Naive thymus-derived CD4-positive, alpha-beta T cell (primary cell): ENCODE measurements around the gene DENND4B. TPM values are rescaled to one million over a fixed set of nuclear protein-coding genes. Genes with fewer than 3 reads are reported as not detected.

Source experiments
- ATAC-seq: fragments of 150-1000 bp; cut with Tn5 transposase; 2 replicates; pipeline ENCODE4 v1.10.0; 2021; ENCODE audit warnings: mild to moderate bottlenecking, moderate library complexity
- CTCF ChIA-PET: fragments of 350-600 bp; sonication (Branson Sonifier 250); formaldehyde crosslinking; loops from one replicate; lab custom pipeline; 2021; ENCODE audit warnings: antibody characterized with exemption; lab: Charles Lee
- POLR2A ChIA-PET: fragments of 350-600 bp; sonication (Branson Sonifier 250); formaldehyde crosslinking; loops from one replicate; lab custom pipeline; 2021; ENCODE audit warnings: antibody characterized with exemption, inconsistent platforms; lab: Charles Lee
- DNase-seq, 9 donors: peaks; one replicate each; pipeline versions ENCODE4 v3.0.0 to v3.0.0-alpha.2; 2020 to 2022; ENCODE audit warnings: mixed read lengths in 1 of 9
- H3K27ac ChIP-seq: one replicate; pipeline ENCODE4 v1.7.0; 2013; ENCODE audit warnings: mild to moderate bottlenecking, low read depth, low read length, moderate library complexity
- H3K27me3 ChIP-seq, 2 donors: one replicate each; pipeline ENCODE4 v1.7.0; 2013; ENCODE audit warnings: low read length in 2 of 2, mild to moderate bottlenecking in 2 of 2, moderate library complexity in 2 of 2; ENCODE audit not compliant: control insufficient read depth in 2 of 2, insufficient read depth in 2 of 2
- H3K36me3 ChIP-seq, 3 experiments: 1 replicate in 2 of 3; 2 replicates in 1 of 3; pipeline ENCODE4 v1.7.0; 2013; ENCODE audit warnings: low read length in 3 of 3, mild to moderate bottlenecking in 3 of 3, moderate library complexity in 1 of 3; ENCODE audit not compliant: insufficient read depth in 3 of 3, control insufficient read depth in 2 of 3
- H3K4me1 ChIP-seq, 2 donors: one replicate each; pipeline ENCODE4 v1.7.0; 2013; ENCODE audit warnings: low read length in 2 of 2, mild to moderate bottlenecking in 2 of 2, moderate library complexity in 1 of 2; ENCODE audit not compliant: control insufficient read depth in 2 of 2, insufficient read depth in 2 of 2
- H3K4me3 ChIP-seq: 2 replicates; pipeline ENCODE4 v1.7.0; 2013; ENCODE audit warnings: mild to moderate bottlenecking, low read length
- H3K9me3 ChIP-seq, 3 experiments: 1 replicate in 2 of 3; 2 replicates in 1 of 3; pipeline ENCODE4 v1.7.0; 2013; ENCODE audit warnings: low read length in 3 of 3; ENCODE audit not compliant: control insufficient read depth in 2 of 3
- H3K27ac Mint-ChIP-seq, 9 donors: one replicate each; pipeline ENCODE4 v1.8.0; 2020 to 2022; ENCODE audit warnings: mixed read lengths in 9 of 9, mild to moderate bottlenecking in 8 of 9, moderate library complexity in 5 of 9, inconsistent platforms in 2 of 9
- H3K27me3 Mint-ChIP-seq, 5 donors: one replicate each; pipeline ENCODE4 v1.8.0; 2021 to 2022; ENCODE audit warnings: mixed read lengths in 5 of 5, mild to moderate bottlenecking in 1 of 5
- H3K36me3 Mint-ChIP-seq, 5 donors: one replicate each; pipeline ENCODE4 v1.8.0; 2020 to 2022; ENCODE audit warnings: mixed read lengths in 5 of 5, mild to moderate bottlenecking in 3 of 5, inconsistent platforms in 1 of 5
- H3K4me1 Mint-ChIP-seq, 7 donors: one replicate each; pipeline ENCODE4 v1.8.0; 2020 to 2022; ENCODE audit warnings: mixed read lengths in 7 of 7, mild to moderate bottlenecking in 3 of 7, inconsistent platforms in 1 of 7
- H3K4me3 Mint-ChIP-seq, 10 donors: one replicate each; pipeline ENCODE4 v1.8.0; 2020 to 2022; ENCODE audit warnings: mild to moderate bottlenecking in 10 of 10, mixed read lengths in 10 of 10, moderate library complexity in 6 of 10, inconsistent platforms in 2 of 10
- H3K9me3 Mint-ChIP-seq, 11 donors: one replicate each; pipeline ENCODE4 v1.8.0; 2020 to 2022; ENCODE audit warnings: mixed read lengths in 11 of 11, mild to moderate bottlenecking in 4 of 11, inconsistent platforms in 1 of 11, moderate library complexity in 1 of 11
- intact Hi-C, 2 donors: fragments of 100-400 bp; cut with micrococcal nuclease; formaldehyde crosslinking; loops; one replicate each; pipeline ENCODE4 v1.15.1; 2023
- polyA plus RNA-seq, 2 donors: library from polyadenylated mRNA; unstranded; fragments of 300-500 nt; fragmentation: Illumina TruSeq; gene quantifications; one replicate each; pipeline ENCODE4 v1.2.3, GENCODE V29; 2021
- total RNA-seq, 6 experiments: library from RNA in 5 of 6; stranded (reverse) in 5 of 6; gene quantifications; 1 replicate in 5 of 6; 2 replicates in 1 of 6; pipeline ENCODE4 v1.2.3 and lab custom pipeline; 2021 to 2026

DENND4B gene
- total and polyA plus RNA-seq, 7 experiments from 2014 or later, result 12.5 to 223 (median 170) TPM

- intact Hi-C loops, result loop anchor here (2.0 to 10.0 kb wide), 5 partner anchors 32 to 456 kb away; partner anchors contain the start of genes ATP8B2 (in 1 of the 2), CRTC2 (in 1 of the 2), ILF2 (in 1 of the 2) and NUP210L (in 1 of the 2)
- peaks cover 7 to 43% (median 29%) of the 10 kb centered on the region in 3 experiments for H3K36me3 ChIP-seq
- H3K27me3 ChIP-seq, result no peaks in the 10 kb centered on the region
- Mint-ChIP-seq H3K27ac (peak overlapping the region; percentile 92 to 100 (median 99)), H3K9me3 (peaks cover 0 to 10% (median 0%) of the 10 kb centered on the region in 11 donors), H3K4me1 (peaks cover 29 to 60% (median 44%) of the 10 kb centered on the region in 7 donors), H3K4me3 (peak overlapping the region; percentile 83 to 99 (median 96)), H3K27me3 (peaks cover 0 to 4% (median 2%) of the 10 kb centered on the region in 5 donors), H3K36me3 (peaks cover 10 to 34% (median 31%) of the 10 kb centered on the region in 5 donors)
- DNase-seq (no peak), ATAC-seq (no peak)
- H3K9me3 ChIP-seq, result no peaks in the 10 kb centered on the region
- peaks cover 26 to 34% of the 10 kb centered on the region in 2 donors for H3K4me1 ChIP-seq
- ChIA-PET CTCF (interaction anchor here (0.6 to 8.0 kb wide), 7 partner anchors 26 to 273 kb away, joined by 3 to 84 read pairs (median 3); partner anchors contain the start of gene NUP210L), POLR2A (interaction anchor here (0.5 to 10.4 kb wide), 45 partner anchors 10 to 451 kb away, joined by 3 to 157 read pairs (median 7); partner anchors contain the start of genes ATP8B2, CHTOP, CREB3L4 and CRTC2)
- peak overlapping the region; percentile 82 for H3K4me3 ChIP-seq
- H3K27ac ChIP-seq, result peak overlapping the region; percentile 99
Measured at GRCh38 chr1:153991151-153991630, 44.7 kb upstream of the DENND4B start.

DNA sequence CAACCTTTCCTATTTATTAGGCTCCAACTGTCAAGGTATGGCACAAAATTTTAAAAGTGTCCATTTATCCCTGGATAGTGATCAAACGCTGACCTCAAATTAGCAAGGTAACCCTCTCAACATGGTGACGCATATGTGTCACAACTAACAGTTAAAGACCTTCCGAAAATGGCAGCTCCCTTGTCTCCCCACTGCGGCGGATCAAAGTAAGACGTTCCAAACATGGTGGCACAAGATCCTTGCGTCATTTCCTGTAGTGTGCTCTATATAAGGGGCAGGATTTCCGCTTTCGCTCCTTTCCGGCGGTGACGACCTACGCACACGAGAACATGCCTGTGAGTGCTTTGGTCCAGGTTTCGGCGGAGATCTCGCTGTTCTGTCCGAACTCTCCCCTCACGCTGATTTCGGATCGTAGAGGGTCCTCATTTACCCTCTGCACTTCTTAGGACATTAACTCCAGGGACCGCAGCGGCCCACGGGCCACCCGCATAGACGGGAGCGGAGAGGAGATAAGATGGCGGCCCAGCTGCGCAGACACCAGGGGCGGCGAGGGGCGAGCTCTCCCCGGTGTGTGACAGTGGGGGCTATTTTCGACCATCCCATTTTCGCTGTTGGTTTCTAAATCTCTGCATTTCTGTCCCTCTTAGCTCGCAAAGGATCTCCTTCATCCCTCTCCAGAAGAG lies 44.1 kb upstream of the DENND4B start, which contains the start of gene RPS27:
RPS27 (plus strand) TSS at position 295 of the 683 bp plus-strand sequence; CDS start at position 330, 35 bp downstream.
- peak; percentile 76 to 97 (median 92) for DNase-seq
- H3K4me1 ChIP-seq, result peaks cover 26 to 34% of the 10 kb centered on the region in 2 donors
- ChIA-PET CTCF (interaction anchor here (0.6 to 8.0 kb wide), 9 partner anchors 13 to 287 kb away, joined by 3 to 84 read pairs (median 3); partner anchors contain the start of genes DENND4B, JTB and NUP210L), POLR2A (interaction anchor here (0.5 to 10.4 kb wide), 64 partner anchors 10 to 567 kb away, joined by 3 to 157 read pairs (median 4); partner anchors contain the start of genes ATP8B2, CHTOP, CREB3L4 and CRTC2)
- H3K9me3 Mint-ChIP-seq, result peaks cover 0 to 10% (median 0%) of the 10 kb centered on the region in 11 donors
- H3K27me3 ChIP-seq, result no peaks in the 10 kb centered on the region
- intact Hi-C loops, result loop anchor here (1.0 to 10.0 kb wide), 22 partner anchors 13 to 568 kb away; partner anchors contain the start of genes CRTC2 (in 2 of the 2), HAX1 (in 2 of the 2), JTB (in 2 of the 2) and SLC39A1 (in 2 of the 2)
- peak within 1 kb of the TSS; percentile 92 to 100 (median 99) for H3K27ac Mint-ChIP-seq
- peaks cover 7 to 41% (median 29%) of the 10 kb centered on the region in 3 experiments for H3K36me3 ChIP-seq
- peaks cover 2 to 8% (median 4%) of the 10 kb centered on the region in 5 donors for H3K27me3 Mint-ChIP-seq
- peak within 1 kb of the TSS; percentile 99 for H3K27ac ChIP-seq
- H3K9me3 ChIP-seq, result no peaks in the 10 kb centered on the region
- peak within 1 kb of the TSS; percentile 82 for H3K4me3 ChIP-seq
- peaks cover 8 to 31% (median 29%) of the 10 kb centered on the region in 5 donors for H3K36me3 Mint-ChIP-seq
- ATAC-seq, result peak; percentile 90
- H3K4me3 Mint-ChIP-seq, result peak within 1 kb of the TSS; percentile 83 to 99 (median 96)
- peaks cover 32 to 62% (median 44%) of the 10 kb centered on the region in 7 donors for H3K4me1 Mint-ChIP-seq

GRCh38 chr1:153987621-153988020 lies 41.1 kb upstream of the DENND4B start:
- no peaks in the 10 kb centered on the region for H3K9me3 ChIP-seq
- intact Hi-C loops, result loop anchor here in 1 of 2 donors (2.0 to 10.0 kb wide), 2 partner anchors 31 to 473 kb away; no protein-coding TSS in a partner anchor
- ChIA-PET CTCF (interaction anchor here (0.6 to 8.0 kb wide), 11 partner anchors 10 to 194 kb away, joined by 3 to 84 read pairs (median 11); partner anchors contain the start of genes CREB3L4, GATAD2B and JTB), POLR2A (interaction anchor here (0.5 to 10.4 kb wide), 12 partner anchors 10 to 218 kb away, joined by 3 to 157 read pairs (median 8); partner anchors contain the start of genes CREB3L4, CRTC2, DENND4B and GATAD2B)
- no peak overlapping the region for H3K27ac ChIP-seq
- peaks cover 3 to 15% (median 10%) of the 10 kb centered on the region in 3 experiments for H3K36me3 ChIP-seq
- H3K4me1 ChIP-seq, result peaks cover 22% of the 10 kb centered on the region in 2 donors
- no peak for DNase-seq
- no peak for ATAC-seq
- Mint-ChIP-seq H3K4me3 (peak overlapping the region in 2 of 10 donors; percentile 34 to 66), H3K9me3 (peaks cover 0 to 10% (median 0%) of the 10 kb centered on the region in 11 donors), H3K27me3 (peaks cover 2 to 21% (median 9%) of the 10 kb centered on the region in 5 donors), H3K36me3 (peaks cover 2 to 18% (median 13%) of the 10 kb centered on the region in 5 donors), H3K4me1 (peaks cover 32 to 51% (median 38%) of the 10 kb centered on the region in 7 donors), H3K27ac (peak overlapping the region in 6 of 9 donors; percentile 80 to 93 (median 88))
- no peak overlapping the region for H3K4me3 ChIP-seq
- H3K27me3 ChIP-seq, result no peaks in the 10 kb centered on the region

- peaks cover 0 to 6% (median 0%) of the 10 kb centered on the region in 3 experiments for H3K36me3 ChIP-seq
- H3K4me3 ChIP-seq, result no peak within 1 kb of the TSS
- Mint-ChIP-seq H3K4me1 (peaks cover 19 to 38% (median 24%) of the 10 kb centered on the region in 7 donors), H3K27me3 (peaks cover 2 to 21% (median 9%) of the 10 kb centered on the region in 5 donors), H3K9me3 (peaks cover 0 to 6% (median 0%) of the 10 kb centered on the region in 11 donors), H3K36me3 (peaks cover 0 to 6% (median 1%) of the 10 kb centered on the region in 5 donors), H3K27ac (peak within 1 kb of the TSS; percentile 72 to 94 (median 88)), H3K4me3 (peak within 1 kb of the TSS; percentile 36 to 74 (median 70))
- H3K27me3 ChIP-seq, result no peaks in the 10 kb centered on the region
- no peak for ATAC-seq
- ChIA-PET POLR2A (interaction anchor here (0.7 to 10.4 kb wide), 13 partner anchors 9 to 202 kb away, joined by 3 to 157 read pairs (median 7); partner anchors contain the start of genes CREB3L4, CRTC2, DENND4B and GATAD2B), CTCF (interaction anchor here (0.7 to 8.0 kb wide), 22 partner anchors 8 to 414 kb away, joined by 3 to 84 read pairs (median 5); partner anchors contain the start of genes CREB3L4, DENND4B, GATAD2B and JTB)
- peaks cover 7 to 8% of the 10 kb centered on the region in 2 donors for H3K4me1 ChIP-seq
- no peak for DNase-seq
- intact Hi-C loops, result loop anchor here (1.0 to 10.0 kb wide), 9 partner anchors 9 to 477 kb away; partner anchors contain the start of gene JTB (in 2 of the 2)
- no peaks in the 10 kb centered on the region for H3K9me3 ChIP-seq
- peak within 1 kb of the TSS; percentile 53 for H3K27ac ChIP-seq
Measured at GRCh38 chr1:153985941-153986761, 39.6 kb upstream of the DENND4B start, which contains the start of gene RAB13. TSS of gene RAB13 (minus strand) at chr1:153986339. CDS start at chr1:153986236, 103 bp downstream.

GRCh38 chr1:153985341-153985912 lies 38.9 kb upstream of the DENND4B start:
- DNase-seq (no peak), ATAC-seq (peak; percentile 31)
- Mint-ChIP-seq H3K27ac (peak overlapping the region in 6 of 9 donors; percentile 2 to 83 (median 29)), H3K4me1 (peaks cover 16 to 32% (median 20%) of the 10 kb centered on the region in 7 donors), H3K9me3 (peaks cover 0 to 2% (median 0%) of the 10 kb centered on the region in 11 donors), H3K27me3 (peaks cover 0 to 21% (median 9%) of the 10 kb centered on the region in 5 donors), H3K4me3 (peak overlapping the region; percentile 19 to 69 (median 53)), H3K36me3 (peaks cover 0 to 2% (median 0%) of the 10 kb centered on the region in 5 donors)
- Histone ChIP-seq H3K4me3 (no peak overlapping the region), H3K36me3 (no peaks in the 10 kb centered on the region), H3K27me3 (no peaks in the 10 kb centered on the region), H3K4me1 (peaks cover 7 to 8% of the 10 kb centered on the region in 2 donors), H3K27ac (no peak overlapping the region), H3K9me3 (no peaks in the 10 kb centered on the region)
- ChIA-PET POLR2A (interaction anchor here (0.9 to 10.4 kb wide), 6 partner anchors 8 to 201 kb away, joined by 4 to 157 read pairs (median 11); partner anchors contain the start of genes CREB3L4, CRTC2 and JTB), CTCF (interaction anchor here (0.6 to 8.0 kb wide), 10 partner anchors 18 to 413 kb away, joined by 3 to 84 read pairs (median 6); partner anchors contain the start of genes CREB3L4 and GATAD2B)
- intact Hi-C loops, result loop anchor here in 1 of 2 donors (10.0 kb wide), 1 partner anchor 471 kb away; no protein-coding TSS in a partner anchor
